Mucosa of descending colon (tissue), 3 donors: ENCODE results near the gene TMEM198. TPM values are rescaled to one million over a fixed set of nuclear protein-coding genes. Genes with fewer than 3 reads are reported as not detected.

ENCODE experiments used
- ATAC-seq: fragments of 200-7000 bp; cut with Tn5 transposase; one replicate; pipeline ENCODE4 v1.9.1; 2020; ENCODE audit warnings: mild to moderate bottlenecking, moderate library complexity
- DNase-seq, 3 donors: peaks; one replicate each; pipeline ENCODE4 v3.0.0-alpha.2; 2020
- H3K36me3 ChIP-seq: fragments of 200-600 bp; one replicate; pipeline ENCODE4 v1.8.0; 2021; ENCODE audit warnings: low read depth, mild to moderate bottlenecking
- H3K4me1 ChIP-seq: fragments of 200-600 bp; one replicate; pipeline ENCODE4 v1.8.0; 2021; ENCODE audit warnings: low read depth, mild to moderate bottlenecking
- H3K4me3 ChIP-seq: fragments of 200-600 bp; one replicate; pipeline ENCODE4 v1.8.0; 2021; ENCODE audit warnings: mild to moderate bottlenecking
- H3K9me3 ChIP-seq: fragments of 200-600 bp; one replicate; pipeline ENCODE4 v1.8.0; 2021; ENCODE audit warnings: mild to moderate bottlenecking
- intact Hi-C, 2 donors: fragments of 100-400 bp; cut with DNase I in 1 of 2; cut with micrococcal nuclease in 1 of 2; formaldehyde crosslinking; loops; one replicate each; pipeline versions ENCODE4 v1.11.0 to v1.11.1; 2022; cut with DNase I, micrococcal nuclease
- total RNA-seq, 3 donors: library from RNA; stranded (reverse); fragmentation: NEBNext Ultra II Directional in 2 of 3; extraction: Animal tissue kit (Norgen Biotek cat#: 25700) in 2 of 3; gene quantifications; one replicate each; pipeline versions ENCODE4 v1.2.1 to v1.2.4, GENCODE V29; 2021 to 2023
- TF ChIP-seq, protein P1 (sequence below): fragments of 200-600 bp; IDR thresholded peaks from one replicate; pipeline ENCODE4 v1.8.0; 2022; ENCODE audit warnings: antibody characterized with exemption, mild to moderate bottlenecking
- donor health status: DM: no; HTN: no; CAD: no; lungs with moderate emphysema.
- donor health status: DM: no; HTN: no; CAD: no.
- donor health status: DM: no; HTN: yes; CAD: no.

The TMEM198 gene
- total RNA-seq, 3 donors from 2014 or later, result 0.69 to 2.7 (median 2.7) TPM

DNA sequence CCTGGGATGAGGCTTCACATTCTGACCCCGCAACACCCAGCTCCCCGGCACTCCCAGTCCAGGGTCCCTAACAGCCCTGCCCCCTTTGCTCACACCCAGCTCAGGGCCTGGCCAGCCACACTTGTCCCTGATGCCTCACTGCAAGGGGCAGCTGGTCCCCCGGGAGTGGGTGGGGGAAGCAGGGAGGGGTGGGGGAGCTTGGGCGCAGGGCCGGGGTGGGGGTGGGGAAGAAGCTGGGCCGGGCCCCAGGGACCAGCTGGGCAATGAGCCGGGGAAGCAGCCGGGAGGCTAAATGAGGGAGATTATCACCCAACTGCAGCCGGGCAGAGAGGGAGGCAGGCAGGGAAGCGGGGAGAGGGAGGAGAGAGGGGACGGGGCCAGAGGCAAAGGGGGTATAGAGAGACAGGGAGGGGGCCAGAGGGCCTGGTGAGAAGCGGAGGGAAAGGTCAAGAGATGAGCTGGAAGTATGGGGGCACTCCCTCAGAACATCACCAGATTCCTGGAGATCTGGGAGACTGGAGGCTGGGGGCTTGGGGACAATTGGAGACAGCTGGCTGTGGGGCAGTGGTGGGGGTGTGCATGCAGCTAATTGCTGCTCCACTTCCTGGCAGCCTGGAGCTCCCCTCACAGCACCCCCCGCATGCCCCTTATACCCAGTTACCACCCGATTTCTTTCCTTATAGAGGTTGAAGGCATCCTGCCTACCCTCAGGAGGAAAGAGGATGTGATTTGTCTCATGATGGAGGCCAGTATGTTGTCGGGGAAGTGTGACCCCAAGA lies 32.1 kb upstream of the TMEM198 start:
- no peaks in the 10 kb centered on the region for H3K9me3 ChIP-seq
- ATAC-seq (no peak), DNase-seq (peak in 1 of 3 donors; percentile 36)
- no peak overlapping the region for H3K4me3 ChIP-seq
- H3K36me3 ChIP-seq, result no peaks in the 10 kb centered on the region
- TF ChIP-seq, protein P1, sequence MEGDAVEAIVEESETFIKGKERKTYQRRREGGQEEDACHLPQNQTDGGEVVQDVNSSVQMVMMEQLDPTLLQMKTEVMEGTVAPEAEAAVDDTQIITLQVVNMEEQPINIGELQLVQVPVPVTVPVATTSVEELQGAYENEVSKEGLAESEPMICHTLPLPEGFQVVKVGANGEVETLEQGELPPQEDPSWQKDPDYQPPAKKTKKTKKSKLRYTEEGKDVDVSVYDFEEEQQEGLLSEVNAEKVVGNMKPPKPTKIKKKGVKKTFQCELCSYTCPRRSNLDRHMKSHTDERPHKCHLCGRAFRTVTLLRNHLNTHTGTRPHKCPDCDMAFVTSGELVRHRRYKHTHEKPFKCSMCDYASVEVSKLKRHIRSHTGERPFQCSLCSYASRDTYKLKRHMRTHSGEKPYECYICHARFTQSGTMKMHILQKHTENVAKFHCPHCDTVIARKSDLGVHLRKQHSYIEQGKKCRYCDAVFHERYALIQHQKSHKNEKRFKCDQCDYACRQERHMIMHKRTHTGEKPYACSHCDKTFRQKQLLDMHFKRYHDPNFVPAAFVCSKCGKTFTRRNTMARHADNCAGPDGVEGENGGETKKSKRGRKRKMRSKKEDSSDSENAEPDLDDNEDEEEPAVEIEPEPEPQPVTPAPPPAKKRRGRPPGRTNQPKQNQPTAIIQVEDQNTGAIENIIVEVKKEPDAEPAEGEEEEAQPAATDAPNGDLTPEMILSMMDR, result no peak
- H3K4me1 ChIP-seq, result peaks cover 14% of the 10 kb centered on the region
- intact Hi-C loops, result no loop called here

DNA sequence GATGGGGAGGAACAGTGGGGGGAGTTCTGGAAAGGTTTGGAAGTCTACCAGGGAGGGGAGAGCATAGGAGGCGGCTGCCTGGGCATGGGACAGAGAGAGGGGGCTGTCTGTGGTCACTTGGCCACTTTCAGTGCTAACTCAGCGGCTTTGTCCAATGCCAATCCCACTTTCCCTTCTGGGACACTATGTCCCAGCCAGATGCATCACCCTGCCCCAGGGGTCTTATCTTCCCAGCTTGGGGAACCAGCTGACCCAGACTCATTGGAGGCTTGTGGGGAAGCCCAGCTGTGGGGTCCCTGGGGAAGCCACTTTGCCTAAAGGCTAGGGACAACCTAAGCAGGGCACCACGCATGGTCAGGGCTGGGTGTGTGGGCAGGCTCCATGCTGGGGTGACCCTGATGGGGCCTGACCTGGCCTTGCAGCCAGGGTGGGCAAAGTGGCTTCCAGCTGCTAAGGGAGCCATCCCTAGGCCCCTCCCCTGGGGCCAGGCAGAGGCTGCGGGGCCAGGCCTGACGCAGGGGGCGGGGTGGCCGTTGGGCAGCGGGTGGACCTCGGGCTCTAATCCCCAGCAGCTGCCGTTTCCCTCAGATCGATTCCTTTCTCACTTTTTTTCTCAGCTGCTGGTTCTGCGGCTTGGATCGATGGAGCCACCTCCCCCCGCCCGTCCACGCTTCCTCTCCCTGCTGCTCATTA lies 31.2 kb upstream of the TMEM198 start:
- TF ChIP-seq, protein P1, result no peak
- ATAC-seq (no peak), DNase-seq (peak in 1 of 3 donors; percentile 26)
- Histone ChIP-seq H3K36me3 (no peaks in the 10 kb centered on the region), H3K4me3 (no peak overlapping the region), H3K9me3 (no peaks in the 10 kb centered on the region), H3K4me1 (peaks cover 14% of the 10 kb centered on the region)
- intact Hi-C loops, result no loop called here

DNA sequence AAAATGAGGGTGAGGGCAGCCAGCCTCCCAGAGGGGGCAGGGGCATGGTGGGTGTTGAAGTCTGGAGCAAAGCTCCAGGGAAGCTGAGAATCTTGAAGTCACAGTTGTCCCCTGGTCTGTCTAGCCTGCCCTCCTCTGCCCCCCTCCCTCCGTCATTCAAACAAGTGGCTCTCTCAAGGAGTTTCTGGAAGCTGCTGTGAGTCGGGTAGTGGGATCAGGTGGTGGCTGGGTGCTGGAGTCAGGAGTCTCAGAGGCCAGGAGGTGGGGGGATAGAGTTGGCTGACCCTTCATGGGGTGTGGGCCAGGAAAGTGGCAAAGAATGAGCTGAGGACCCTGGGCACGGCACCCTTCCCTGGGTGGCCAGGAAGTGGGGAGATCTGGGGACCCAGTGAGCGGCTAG lies 30.0 kb upstream of the TMEM198 start:
- TF ChIP-seq, protein P1, result no peak
- ATAC-seq, result no peak
- intact Hi-C loops, result no loop called here

DNA sequence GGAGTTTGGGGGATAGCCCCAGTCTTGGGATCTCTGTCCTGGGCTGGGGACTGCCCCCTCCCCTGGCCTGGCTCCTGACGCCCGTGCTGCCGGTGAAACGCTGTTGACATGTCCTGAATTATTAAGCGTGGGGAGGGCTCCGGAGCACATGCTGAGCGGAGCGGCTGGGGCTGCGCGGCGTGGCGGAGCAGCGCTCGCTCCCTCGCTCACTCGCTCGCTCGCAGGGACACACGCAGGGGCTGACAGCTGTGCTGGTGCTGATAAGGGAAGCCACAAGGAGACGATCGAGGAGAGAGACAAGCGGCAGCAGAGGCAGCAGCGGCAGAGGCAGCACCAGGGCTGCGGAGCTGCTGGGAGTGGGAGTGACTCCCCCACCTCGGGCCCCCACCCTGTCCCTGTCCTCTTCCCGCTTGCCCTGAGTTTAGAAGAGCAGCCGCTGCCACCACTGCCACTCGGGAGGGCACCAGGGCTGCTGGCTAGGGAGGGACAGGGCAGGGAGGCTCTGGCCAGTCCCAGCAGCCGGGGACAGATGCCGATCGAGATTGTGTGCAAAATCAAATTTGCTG lies 29.5 kb upstream of the TMEM198 start, which contains the start of gene ASIC4:
Gene ASIC4, plus strand, starts transcription at position 287 of the 566 bp plus-strand sequence. Its CDS starts 243 bp downstream, at position 530.
- H3K4me3 ChIP-seq, result no peak within 1 kb of the TSS
- TF ChIP-seq, protein P1, result no peak
- H3K4me1 ChIP-seq, result peaks cover 12% of the 10 kb centered on the region
- no peaks in the 10 kb centered on the region for H3K36me3 ChIP-seq
- DNase-seq, result peak in 1 of 3 donors; percentile 46
- H3K9me3 ChIP-seq, result no peaks in the 10 kb centered on the region
- ATAC-seq, result peak; percentile 2
- intact Hi-C loops, result no loop called here

More for the DNA sequence above, 30.0 kb upstream of the TMEM198 start:
- DNase-seq, result no peak
- Histone ChIP-seq H3K4me1 (peaks cover 14% of the 10 kb centered on the region), H3K4me3 (no peak overlapping the region), H3K9me3 (no peaks in the 10 kb centered on the region), H3K36me3 (no peaks in the 10 kb centered on the region)

DNA sequence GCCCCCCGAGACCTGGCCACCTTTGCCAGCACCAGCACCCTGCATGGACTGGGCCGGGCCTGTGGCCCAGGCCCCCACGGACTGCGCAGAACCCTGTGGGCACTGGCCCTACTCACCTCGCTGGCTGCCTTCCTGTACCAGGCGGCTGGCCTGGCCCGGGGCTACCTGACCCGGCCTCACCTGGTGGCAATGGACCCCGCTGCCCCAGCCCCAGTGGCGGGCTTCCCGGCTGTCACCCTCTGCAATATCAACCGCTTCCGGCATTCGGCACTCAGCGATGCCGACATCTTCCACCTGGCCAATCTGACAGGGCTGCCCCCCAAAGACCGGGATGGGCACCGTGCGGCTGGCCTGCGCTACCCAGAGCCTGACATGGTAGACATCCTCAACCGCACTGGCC lies 29.0 kb upstream of the TMEM198 start:
- peaks cover 8% of the 10 kb centered on the region for H3K4me1 ChIP-seq
- DNase-seq (peak in 1 of 3 donors; percentile 49), ATAC-seq (no peak)
- no peak overlapping the region for H3K4me3 ChIP-seq
- no peaks in the 10 kb centered on the region for H3K36me3 ChIP-seq
- no peaks in the 10 kb centered on the region for H3K9me3 ChIP-seq
- intact Hi-C loops, result no loop called here
- TF ChIP-seq, protein P1, result no peak
